ENCODE results near the gene TUBE1.

GRCh38 chr6:112039431-112039770 is 47.9 kb downstream of the TUBE1 start:
- TF ChIP-seq POLR2A (IDR thresholded peaks at IDR 0.05; ENCODE audit: low read length) (no peak), GATA1 (IDR thresholded peaks at IDR 0.05; ENCODE audit: low read depth, low read length) (no peak)

Measured in erythroblast (primary cell).